Measurements from ENCODE around the gene EIPR1.
"Not testable (repeated sequence)": the region's sequence is repeated elsewhere in the genome, so short reads cannot be mapped to it uniquely, and the experiment has no call there.

The EIPR1 gene

GRCh38 chr2:3211256-3212060 is 166.2 kb downstream of the EIPR1 start:
- no peak for DNase-seq (ENCODE audit: low spot score)

- no peak for DNase-seq (ENCODE audit: low spot score)
These were observed 167.4 kb downstream of the EIPR1 start for GRCh38 chr2:3210257-3210656.

- no peak for DNase-seq (ENCODE audit: low spot score)
These were observed 168.4 kb downstream of the EIPR1 start for GRCh38 chr2:3209258-3209657.

GRCh38 chr2:3208591-3208990 is 169.0 kb downstream of the EIPR1 start:
- DNase-seq (ENCODE audit: low spot score): no peak

GRCh38 chr2:3208179-3208578 is 169.4 kb downstream of the EIPR1 start:
- DNase-seq (ENCODE audit: low spot score): no peak

- DNase-seq (ENCODE audit: low spot score): no peak
These were observed 170.5 kb downstream of the EIPR1 start for GRCh38 chr2:3207091-3207491.

- no peak for DNase-seq (ENCODE audit: low spot score)
These were observed 171.8 kb downstream of the EIPR1 start for GRCh38 chr2:3205845-3206244.

- DNase-seq (ENCODE audit: low spot score): no peak
These were observed 173.4 kb downstream of the EIPR1 start for GRCh38 chr2:3204031-3204821.

GRCh38 chr2:3203497-3204019 is 174.1 kb downstream of the EIPR1 start:
- no peak for DNase-seq (ENCODE audit: low spot score)

- no peak for DNase-seq (ENCODE audit: low spot score)
These were observed 174.7 kb downstream of the EIPR1 start for GRCh38 chr2:3202926-3203325.

GRCh38 chr2:3201281-3201680 is 176.3 kb downstream of the EIPR1 start:
- no peak for DNase-seq (ENCODE audit: low spot score)

GRCh38 chr2:3200420-3200939 is 177.1 kb downstream of the EIPR1 start:
- no peak for DNase-seq (ENCODE audit: low spot score)

GRCh38 chr2:3199627-3200345 is 177.8 kb downstream of the EIPR1 start:
- DNase-seq (ENCODE audit: low spot score): no peak

GRCh38 chr2:3198671-3199192 is 178.9 kb downstream of the EIPR1 start:
- not testable (repeated sequence) for DNase-seq (ENCODE audit: low spot score)

- DNase-seq (ENCODE audit: low spot score): no peak
These were observed 179.5 kb downstream of the EIPR1 start for GRCh38 chr2:3198119-3198518.

- no peak for DNase-seq (ENCODE audit: low spot score)
These were observed 180.3 kb downstream of the EIPR1 start for GRCh38 chr2:3197308-3197707.

- DNase-seq (ENCODE audit: low spot score): no peak
These were observed 180.9 kb downstream of the EIPR1 start for GRCh38 chr2:3196716-3197115.

GRCh38 chr2:3195641-3196476 is 181.8 kb downstream of the EIPR1 start:
- DNase-seq (ENCODE audit: low spot score): no peak

- DNase-seq (ENCODE audit: low spot score): no peak
These were observed 182.8 kb downstream of the EIPR1 start for GRCh38 chr2:3194828-3195227.

GRCh38 chr2:3193443-3194330 is 183.9 kb downstream of the EIPR1 start:
- no peak for DNase-seq (ENCODE audit: low spot score)
